GM18858 (cell line): Measurements from ENCODE around the gene PPP1R16B.

ENCODE experiments used
- ATAC-seq: cut with Tn5 transposase; IDR thresholded peaks from one replicate; pipeline ENCODE4 v1.9.1; 2021; ENCODE audit not compliant: unreplicated experiment

Gene PPP1R16B

GRCh38 chr20:38805502-38805957 lies at the start of gene PPP1R16B:
TSS of gene PPP1R16B (plus strand) at chr20:38805697. CDS start at chr20:38835926, 30,229 bp downstream.
- ATAC-seq = no peak

- no peak for ATAC-seq
Measured at GRCh38 chr20:38757145-38757775, 48.2 kb upstream of the PPP1R16B start.

- no peak for ATAC-seq
Measured at GRCh38 chr20:38759106-38759505, 46.4 kb upstream of the PPP1R16B start.

GRCh38 chr20:38760978-38761377 lies 44.5 kb upstream of the PPP1R16B start:
- no peak for ATAC-seq

- no peak for ATAC-seq
Measured at GRCh38 chr20:38762174-38762573, 43.3 kb upstream of the PPP1R16B start.

- no peak for ATAC-seq
Measured at GRCh38 chr20:38763616-38764015, 41.9 kb upstream of the PPP1R16B start.

- no peak for ATAC-seq
Measured at GRCh38 chr20:38764567-38765318, 40.8 kb upstream of the PPP1R16B start.

- no peak for ATAC-seq
Measured at GRCh38 chr20:38766071-38766470, 39.4 kb upstream of the PPP1R16B start.

- no peak for ATAC-seq
Measured at GRCh38 chr20:38769376-38770295, 35.9 kb upstream of the PPP1R16B start.

- no peak for ATAC-seq
Measured at GRCh38 chr20:38770546-38770945, 35.0 kb upstream of the PPP1R16B start.

- no peak for ATAC-seq
Measured at GRCh38 chr20:38770970-38771369, 34.5 kb upstream of the PPP1R16B start.

- no peak for ATAC-seq
Measured at GRCh38 chr20:38771621-38772020, 33.9 kb upstream of the PPP1R16B start.

GRCh38 chr20:38774167-38774566 lies 31.3 kb upstream of the PPP1R16B start:
- no peak for ATAC-seq

- no peak for ATAC-seq
Measured at GRCh38 chr20:38776363-38776762, 29.1 kb upstream of the PPP1R16B start.

- ATAC-seq = no peak
Measured at GRCh38 chr20:38779247-38780097, 26.0 kb upstream of the PPP1R16B start.

- no peak for ATAC-seq
Measured at GRCh38 chr20:38782275-38782674, 23.2 kb upstream of the PPP1R16B start.

- no peak for ATAC-seq
Measured at GRCh38 chr20:38787870-38788269, 17.6 kb upstream of the PPP1R16B start.

- no peak for ATAC-seq
Measured at GRCh38 chr20:38789503-38790199, 15.8 kb upstream of the PPP1R16B start.

- no peak for ATAC-seq
Measured at GRCh38 chr20:38790200-38791053, 15.1 kb upstream of the PPP1R16B start.
